Vagina (tissue), 2 donors: Measurements from ENCODE around the gene CARD9.

Source experiments
- POLR2A ChIP-seq, 2 donors: fragments of 450-650 bp; IDR thresholded peaks; one replicate each; pipeline ENCODE4 v1.6.1; 2017; ENCODE audit warnings: antibody characterized with exemption in 2 of 2, mild to moderate bottlenecking in 2 of 2, moderate library complexity in 2 of 2
- POLR2AphosphoS5 ChIP-seq, 2 donors: sonication (generic); formaldehyde crosslinking; IDR thresholded peaks; one replicate each; pipeline ENCODE4 v1.9.0; 2017; ENCODE audit warnings: antibody characterized with exemption in 2 of 2, mild to moderate bottlenecking in 2 of 2, low read depth in 1 of 2; ENCODE audit not compliant: insufficient read depth in 1 of 2
- TF ChIP-seq, protein P1 (sequence below), 3 experiments: fragments of 450-650 bp in 2 of 3; fragments of 200-600 bp in 1 of 3; sonication (generic) in 1 of 3; IDR thresholded peaks; one replicate each; pipeline ENCODE4 v1.5.1; 2017 to 2019; ENCODE audit warnings: antibody characterized with exemption in 3 of 3, mild to moderate bottlenecking in 2 of 3, moderate library complexity in 2 of 3

DNA sequence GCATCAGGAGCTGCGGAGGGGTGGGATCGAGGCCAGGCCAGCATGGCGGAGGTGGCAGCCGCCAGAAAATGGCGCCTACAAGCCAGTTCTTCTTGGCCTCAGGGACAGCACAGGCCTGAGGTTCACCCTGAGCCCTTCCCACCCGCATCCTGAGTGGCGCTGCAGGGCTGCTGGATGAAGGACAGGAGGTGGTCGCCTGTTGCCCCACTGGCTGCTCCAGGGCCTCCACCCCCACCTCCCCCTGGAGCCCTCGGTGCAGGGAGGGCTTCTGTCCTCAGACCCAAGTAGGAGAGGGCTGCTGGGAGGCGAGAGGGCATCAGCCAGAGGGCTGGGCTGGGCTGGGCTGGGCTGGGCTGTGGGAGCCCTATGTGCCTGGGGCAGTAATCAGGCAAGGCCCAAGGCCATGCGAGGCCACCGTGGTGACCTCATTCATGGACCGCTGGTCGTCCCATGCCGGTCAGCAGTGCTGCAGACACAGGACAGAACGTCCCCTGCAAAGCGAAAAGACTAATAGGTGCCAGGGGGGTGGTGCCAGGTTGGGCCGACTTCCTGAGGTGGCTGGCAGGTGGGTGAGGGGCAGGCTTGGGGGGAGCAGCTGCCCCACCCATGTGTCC lies 32.3 kb downstream of the CARD9 start:
- TF ChIP-seq, protein P1, sequence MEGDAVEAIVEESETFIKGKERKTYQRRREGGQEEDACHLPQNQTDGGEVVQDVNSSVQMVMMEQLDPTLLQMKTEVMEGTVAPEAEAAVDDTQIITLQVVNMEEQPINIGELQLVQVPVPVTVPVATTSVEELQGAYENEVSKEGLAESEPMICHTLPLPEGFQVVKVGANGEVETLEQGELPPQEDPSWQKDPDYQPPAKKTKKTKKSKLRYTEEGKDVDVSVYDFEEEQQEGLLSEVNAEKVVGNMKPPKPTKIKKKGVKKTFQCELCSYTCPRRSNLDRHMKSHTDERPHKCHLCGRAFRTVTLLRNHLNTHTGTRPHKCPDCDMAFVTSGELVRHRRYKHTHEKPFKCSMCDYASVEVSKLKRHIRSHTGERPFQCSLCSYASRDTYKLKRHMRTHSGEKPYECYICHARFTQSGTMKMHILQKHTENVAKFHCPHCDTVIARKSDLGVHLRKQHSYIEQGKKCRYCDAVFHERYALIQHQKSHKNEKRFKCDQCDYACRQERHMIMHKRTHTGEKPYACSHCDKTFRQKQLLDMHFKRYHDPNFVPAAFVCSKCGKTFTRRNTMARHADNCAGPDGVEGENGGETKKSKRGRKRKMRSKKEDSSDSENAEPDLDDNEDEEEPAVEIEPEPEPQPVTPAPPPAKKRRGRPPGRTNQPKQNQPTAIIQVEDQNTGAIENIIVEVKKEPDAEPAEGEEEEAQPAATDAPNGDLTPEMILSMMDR (IDR thresholded peaks at IDR 0.05): no peak
- TF ChIP-seq POLR2AphosphoS5 (IDR thresholded peaks at IDR 0.05; ENCODE audit: insufficient read depth in 1 of 2, low read depth in 1 of 2): no peak
- no peak for TF ChIP-seq POLR2A (IDR thresholded peaks at IDR 0.05)
